Stimulated activated CD8-positive, alpha-beta memory T cell treated with anti-CD3 and anti-CD28 coated beads, Interleukin-15, amount 100 ng/mL, for 48 hours (primary cell): ENCODE results near the gene CRIM1.

Experiments
- DNase-seq, 2 donors: peaks; one replicate each; pipeline ENCODE4 v3.0.0-alpha.2; 2020; ENCODE audit warnings: low read depth in 2 of 2

CRIM1 gene

DNA sequence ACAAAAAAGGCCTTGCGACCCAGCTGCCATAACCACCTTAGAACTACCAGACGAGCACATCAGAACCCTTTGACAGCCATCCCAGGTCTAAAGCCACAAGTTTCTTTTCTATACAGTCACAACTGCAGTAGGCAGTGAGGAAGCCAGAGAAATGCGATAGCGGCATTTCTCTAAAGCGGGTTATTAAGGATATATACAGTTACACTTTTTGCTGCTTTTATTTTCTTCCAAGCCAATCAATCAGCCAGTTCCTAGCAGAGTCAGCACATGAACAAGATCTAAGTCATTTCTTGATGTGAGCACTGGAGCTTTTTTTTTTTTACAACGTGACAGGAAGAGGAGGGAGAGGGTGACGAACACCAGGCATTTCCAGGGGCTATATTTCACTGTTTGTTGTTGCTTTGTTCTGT lies 193.6 kb downstream of the CRIM1 start:
- no peak for DNase-seq

DNA sequence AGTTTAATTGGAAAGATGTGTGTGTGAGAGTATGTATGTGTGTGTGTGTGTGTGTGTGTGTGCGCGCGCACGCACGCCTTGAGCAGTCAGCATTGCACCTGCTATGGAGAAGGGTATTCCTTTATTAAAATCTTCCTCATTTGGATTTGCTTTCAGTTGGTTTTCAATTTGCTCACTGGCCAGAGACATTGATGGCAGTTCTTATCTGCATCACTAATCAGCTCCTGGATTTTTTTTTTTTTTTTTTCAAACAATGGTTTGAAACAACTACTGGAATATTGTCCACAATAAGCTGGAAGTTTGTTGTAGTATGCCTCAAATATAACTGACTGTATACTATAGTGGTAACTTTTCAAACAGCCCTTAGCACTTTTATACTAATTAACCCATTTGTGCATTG lies 194.4 kb downstream of the CRIM1 start:
- DNase-seq = no peak

DNA sequence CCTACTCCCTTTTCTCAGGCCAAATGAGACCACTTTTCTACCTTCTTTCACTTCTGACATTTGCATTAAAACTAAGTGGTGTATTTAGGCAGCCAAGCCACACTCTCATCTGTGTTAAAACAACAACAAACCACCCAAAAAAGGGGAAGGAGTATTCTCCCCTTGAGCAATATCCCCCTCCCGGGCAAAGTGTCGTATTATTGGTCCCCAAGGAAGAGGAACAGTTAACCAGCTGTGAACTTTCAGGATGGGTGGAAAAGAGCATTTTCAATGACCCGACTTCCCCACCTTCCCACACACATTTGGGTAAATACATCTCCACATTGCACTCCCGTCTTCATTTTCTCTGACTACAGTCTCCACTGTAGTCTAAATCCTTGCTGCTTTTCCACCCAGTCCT lies 198.1 kb downstream of the CRIM1 start:
- no peak for DNase-seq

DNA sequence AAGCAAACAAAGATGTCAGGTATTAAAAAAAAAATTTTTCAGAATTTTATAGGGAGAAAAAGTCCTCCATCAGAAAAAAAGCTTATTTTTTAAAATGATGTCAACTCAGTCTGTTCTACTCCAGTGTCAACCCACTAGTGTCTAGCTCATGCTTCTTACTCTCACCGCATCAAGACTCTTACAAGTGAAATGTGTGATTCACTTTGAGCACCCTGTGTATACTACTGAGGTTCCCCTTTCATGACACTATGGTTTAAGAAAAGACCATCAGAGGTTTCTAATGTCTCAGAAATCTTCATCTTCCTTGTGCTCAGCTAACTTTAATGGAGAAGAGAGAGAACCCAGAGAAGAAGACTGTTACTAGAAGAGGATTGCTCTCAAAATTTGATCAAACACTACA lies 199.0 kb downstream of the CRIM1 start:
- DNase-seq = no peak

DNA sequence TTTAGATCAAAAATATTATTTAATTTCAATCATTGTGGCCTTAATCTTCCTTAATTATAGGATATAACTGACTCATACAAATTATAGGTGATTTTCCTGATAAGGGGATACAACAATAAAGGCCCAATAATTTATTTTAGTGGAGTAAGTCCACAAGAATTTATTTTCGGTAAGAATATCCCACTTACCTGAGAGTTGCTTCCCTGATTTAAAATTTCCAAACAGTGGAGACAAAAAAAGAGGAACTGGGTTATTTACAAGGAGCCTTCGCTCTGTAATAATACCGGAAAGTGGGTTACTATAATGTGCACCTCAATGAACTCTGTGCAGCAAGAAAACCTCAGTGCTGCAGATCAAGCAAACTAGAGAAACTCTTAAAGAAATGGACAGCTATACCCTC lies 200.2 kb downstream of the CRIM1 start:
- DNase-seq = no peak

DNA sequence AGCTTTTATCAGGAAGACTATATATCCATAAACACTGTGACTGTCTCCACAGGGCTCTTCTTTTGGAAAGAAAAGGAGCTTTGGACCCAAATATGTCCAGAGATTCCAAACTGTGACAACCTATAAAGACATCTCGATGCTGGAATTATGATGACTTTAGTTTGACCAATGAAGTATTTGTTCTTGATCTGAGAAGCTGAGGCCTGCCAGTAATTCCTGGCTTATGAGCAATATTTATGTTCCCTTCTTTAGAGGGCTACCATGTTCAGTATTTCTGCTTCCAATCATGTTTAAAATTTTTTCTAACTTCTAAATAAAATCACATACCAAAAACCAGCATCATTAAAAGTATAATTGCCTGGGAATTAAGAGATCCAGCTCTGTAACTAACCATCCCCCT lies 201.3 kb downstream of the CRIM1 start:
- DNase-seq = no peak

DNA sequence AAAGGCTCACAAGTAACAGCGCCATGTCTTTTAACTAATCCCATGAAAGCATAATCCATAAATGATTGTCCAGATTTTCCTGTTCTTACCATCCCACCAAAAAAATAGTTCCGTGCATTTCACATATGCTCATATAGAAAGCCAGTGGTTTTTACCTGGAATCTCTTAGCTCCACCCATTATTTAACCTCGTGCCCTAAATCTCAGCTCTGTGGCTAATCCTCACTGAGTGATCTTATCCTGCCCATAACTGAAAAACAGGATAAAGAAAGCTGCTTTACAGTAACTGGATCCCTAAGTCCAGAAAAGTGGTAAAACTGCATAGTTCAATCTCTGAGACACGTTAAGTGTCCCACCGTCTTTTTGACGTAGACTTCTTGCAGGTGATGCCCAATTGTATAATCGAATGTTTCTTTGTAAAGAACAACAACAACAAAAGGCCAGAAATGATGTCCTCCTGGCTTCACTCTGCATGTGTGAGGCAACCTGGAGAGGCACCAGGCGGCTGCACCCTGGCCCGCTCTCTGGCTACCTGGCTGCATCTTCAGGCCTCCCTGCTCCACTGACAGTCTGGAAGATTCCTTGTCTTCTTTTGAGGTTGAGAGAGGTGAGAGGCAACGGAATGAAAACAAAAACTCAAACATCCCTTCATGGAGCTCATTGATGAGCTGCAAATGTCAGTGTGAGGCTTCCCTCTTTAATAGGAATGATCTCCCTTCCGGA lies 203.8 kb downstream of the CRIM1 start:
- no peak for DNase-seq

DNA sequence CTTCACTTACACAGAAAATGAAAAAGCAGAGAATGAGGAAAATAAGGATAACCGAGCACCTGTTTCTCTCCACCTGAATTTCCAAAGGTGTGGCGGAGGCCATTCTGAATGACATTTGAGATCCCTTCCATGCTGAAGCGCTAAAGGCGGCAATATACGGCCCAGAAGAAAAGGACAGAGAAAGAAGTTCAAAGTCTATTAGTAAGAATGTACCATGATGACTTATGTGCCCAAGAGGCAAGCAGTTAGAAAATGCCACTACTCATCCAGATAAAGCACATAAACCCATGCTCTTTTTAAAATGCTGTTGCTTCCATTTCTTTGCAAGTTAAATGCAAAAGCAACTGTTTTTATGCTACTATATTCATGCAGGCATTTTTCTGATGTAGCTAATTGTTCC lies 205.1 kb downstream of the CRIM1 start:
- DNase-seq = no peak

DNA sequence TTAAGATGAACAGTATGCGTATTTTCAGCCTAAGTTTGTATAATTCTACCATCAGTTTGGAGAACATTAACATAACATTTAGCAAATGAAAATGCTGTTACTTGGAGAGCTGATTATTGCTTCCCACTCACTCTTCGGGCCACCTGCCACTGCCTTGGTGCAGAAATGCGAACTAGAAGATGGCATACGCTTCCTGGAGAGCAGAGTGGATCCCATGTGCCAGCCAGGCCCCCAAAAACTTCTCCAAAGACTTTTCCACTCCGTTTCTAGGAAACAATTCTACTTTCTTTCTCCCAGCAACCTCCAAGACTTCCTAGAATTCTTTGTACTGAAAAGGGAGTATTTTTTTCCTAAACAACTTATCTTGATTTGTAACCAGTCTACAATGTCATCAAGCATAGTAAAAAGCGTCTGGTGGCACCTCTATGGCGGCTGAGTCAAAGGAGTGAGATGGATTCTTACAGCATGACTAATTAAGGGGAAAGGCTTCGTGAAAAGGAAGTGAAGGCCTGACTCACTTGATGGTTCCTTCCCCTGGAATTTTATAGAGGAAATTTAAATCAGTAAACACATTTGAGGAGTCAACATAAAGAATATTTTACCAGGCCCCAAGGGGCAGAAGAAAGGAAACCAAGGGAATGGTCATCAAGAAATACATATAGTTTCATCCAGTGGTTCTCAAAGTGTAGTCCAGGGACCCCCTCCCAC lies 205.8 kb downstream of the CRIM1 start:
- DNase-seq = no peak

DNA sequence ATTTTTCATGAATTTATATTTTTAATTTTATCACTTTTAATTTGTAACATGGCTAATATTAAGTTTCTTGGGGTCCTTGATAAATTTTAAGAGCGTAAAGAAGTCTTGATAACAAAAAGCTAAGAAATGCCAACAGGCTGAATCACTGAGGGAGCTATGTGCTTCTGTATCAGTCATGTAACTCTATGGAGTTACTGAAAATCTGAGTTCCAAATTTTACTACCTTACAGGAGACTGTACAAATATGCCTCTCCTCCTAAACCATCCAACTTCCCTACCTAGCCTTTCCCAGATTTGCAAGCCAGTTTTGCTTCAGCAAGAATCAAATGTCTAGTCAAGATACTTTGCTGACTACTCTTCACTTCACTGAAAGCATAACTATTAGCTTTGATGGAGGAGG lies 206.7 kb downstream of the CRIM1 start:
- no peak for DNase-seq

DNA sequence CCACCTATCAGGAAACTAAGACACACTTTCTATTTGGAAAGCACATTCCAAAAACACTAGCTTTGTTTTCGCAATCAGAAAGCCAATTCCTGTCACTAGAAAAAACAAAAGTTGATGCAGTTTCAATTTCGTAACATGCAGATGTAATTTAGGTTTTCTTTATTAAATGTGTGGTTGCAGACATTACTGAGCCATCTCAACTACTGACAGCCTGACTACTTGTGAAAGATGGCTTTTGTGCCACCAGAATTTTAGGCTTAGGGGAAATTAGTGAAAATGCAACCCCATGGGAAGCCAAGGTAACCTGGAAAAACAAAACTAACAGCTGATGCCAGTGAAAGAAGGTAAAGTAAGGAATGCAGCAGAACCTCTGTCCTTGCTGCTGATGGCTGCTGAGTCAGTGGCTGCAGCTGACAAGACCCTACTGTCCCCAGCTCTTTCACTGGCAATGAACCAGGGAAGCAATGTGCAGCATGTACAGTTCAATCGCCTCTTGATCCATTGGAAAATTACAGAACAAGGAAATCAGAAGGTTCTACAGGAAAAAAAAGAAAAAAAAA lies 207.5 kb downstream of the CRIM1 start:
- no peak for DNase-seq

DNA sequence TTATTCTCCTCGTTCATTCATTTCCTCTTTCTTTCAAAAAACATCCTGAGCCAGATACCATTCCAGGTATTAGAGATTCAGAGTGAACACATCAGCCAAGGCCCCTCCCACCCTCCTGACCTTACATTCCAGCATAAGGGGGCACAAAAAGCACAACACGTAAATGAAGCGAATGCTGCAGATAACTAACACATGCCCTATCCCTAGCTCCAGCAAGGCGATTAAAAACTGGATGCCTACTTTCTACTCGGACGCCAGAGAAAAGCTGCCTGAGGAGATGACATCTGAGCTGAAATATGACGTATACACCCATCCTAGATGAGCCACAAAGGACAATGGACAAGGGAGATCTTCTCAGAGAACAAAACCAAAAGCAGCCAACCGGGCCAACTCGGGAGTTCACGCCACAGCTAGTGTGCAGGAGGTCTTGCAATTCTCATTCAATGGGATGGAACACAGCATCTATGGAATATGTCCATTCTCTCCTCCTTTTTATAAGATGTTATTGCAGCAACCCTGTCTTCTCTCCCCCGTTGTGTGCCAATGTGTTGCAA lies 208.9 kb downstream of the CRIM1 start:
- DNase-seq = no peak

DNA sequence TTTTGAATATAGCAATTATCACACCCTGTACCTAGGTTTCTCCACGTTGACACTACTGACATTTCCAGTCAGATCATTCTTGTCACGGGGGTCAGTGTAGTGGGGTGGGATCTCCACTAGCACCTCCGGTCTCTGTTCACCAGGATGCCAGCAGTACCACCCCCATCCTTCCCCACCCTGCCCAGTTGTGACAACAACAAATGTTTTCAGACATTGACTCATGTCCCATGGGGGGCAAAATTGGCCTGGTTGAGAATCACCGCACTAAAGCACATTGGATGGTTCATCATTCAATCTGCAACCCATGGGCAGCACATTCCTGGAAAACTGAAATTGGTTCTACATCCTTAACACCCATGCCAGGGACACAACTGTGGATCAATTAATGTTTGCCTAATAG lies 210.1 kb downstream of the CRIM1 start:
- DNase-seq = no peak

DNA sequence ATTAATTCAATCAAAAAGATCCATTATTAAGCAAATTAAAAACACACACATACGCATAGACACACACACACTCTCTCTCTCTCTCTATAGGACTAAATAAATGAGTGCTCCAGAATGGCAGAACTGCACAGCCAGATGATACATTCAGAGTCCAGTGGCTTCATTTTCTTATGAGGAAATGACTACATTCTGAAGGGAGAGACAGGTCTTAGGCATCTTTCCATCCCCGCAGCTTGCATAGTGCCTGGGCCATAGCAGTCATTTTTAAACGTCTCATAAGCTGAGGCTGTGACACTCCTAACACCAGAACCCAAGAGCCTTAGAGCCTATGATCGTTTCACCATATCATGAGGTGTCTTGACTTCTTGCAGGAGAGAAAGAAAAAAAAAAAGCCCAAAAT lies 211.3 kb downstream of the CRIM1 start:
- DNase-seq = no peak

DNA sequence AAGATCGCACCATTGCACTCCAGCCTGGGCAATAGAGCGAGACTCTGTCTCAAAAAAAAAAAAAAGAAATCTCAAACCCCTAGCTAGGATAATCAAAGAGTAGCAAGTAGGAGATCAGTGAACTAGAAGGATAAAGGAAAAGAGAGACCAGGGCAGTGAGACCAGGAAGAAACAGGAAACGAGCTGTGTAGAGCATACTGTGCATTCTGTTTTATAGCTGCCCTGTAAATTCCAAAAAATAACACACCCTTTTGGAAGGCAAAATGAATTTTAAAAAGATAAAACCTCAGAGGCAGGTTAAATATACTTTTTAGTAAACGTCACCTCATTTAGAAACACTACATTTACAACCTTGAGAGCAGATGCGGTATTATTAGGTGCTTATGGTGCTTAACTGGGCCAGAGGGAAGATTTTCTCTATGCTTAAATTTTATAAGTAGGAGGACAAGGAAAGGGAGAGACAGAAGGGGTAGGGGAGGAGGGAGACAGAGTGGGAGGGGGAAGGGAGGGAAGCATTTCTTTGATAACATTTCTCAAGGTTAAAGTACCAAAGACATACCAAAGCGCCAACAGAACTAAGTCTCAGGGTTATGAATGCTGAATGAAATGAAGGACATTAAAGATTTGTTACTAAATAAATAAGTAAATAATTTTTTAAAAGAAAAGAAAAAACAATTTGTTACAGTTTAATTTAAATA lies 212.3 kb downstream of the CRIM1 start:
- no peak for DNase-seq

DNA sequence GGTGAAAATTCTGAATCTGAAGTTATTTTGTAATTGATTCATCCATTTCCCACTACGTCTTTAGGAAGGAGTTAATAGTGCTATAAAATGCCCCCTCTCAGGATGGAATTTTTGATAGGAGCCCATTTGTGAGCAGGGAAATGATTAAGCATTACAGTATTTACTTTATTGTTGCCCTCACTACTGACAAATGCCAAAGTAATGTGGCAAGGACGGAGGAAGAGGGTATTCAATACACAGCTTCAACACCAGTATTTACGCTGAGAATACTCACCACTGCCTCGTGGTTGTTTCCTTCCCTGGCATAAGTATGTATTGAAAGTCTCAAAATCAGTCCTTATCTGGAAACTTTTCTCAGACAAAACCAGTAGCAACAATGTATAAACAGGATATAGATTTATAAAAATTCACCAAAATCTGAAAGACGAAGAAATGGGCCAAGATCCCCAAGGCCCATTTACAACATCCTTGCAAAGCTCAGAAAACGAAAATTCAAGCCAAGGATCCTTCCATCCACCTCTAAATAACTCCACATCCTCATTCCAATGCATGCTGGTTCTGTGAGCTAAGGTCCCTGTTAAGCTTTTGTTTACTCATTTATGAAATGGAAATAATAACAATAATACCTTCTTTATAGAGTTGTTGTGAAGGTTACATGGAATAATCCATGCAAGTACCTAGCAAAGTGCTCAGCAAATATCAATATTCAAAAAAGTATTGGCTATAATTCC lies 213.1 kb downstream of the CRIM1 start:
- DNase-seq = no peak

DNA sequence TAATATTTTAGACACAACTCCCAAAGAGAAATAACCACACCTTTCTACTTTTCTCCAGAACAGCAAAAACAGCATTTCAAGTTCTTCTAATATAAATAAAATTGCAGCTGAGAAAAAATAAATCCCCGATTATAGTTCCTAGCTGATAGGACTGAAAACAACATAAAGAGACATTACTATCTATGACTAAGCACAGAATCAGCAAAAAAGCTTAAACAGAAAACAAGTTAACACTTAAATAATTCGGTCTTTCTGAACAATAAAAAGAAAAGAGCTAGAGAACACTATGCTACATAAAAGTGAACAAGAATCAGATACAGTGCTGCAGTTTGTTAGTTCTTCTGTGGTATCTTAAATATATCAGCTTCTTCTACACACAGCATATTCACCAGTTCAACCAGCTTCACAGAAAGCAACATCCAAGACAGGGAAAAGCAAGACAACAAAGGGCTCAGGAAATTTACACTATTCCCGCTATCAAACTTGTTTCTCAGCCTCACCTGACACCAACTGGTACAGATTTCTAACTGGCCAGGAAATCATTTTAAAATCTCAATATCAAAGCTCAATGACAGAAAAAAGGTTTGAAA lies 213.8 kb downstream of the CRIM1 start:
- DNase-seq = no peak

DNA sequence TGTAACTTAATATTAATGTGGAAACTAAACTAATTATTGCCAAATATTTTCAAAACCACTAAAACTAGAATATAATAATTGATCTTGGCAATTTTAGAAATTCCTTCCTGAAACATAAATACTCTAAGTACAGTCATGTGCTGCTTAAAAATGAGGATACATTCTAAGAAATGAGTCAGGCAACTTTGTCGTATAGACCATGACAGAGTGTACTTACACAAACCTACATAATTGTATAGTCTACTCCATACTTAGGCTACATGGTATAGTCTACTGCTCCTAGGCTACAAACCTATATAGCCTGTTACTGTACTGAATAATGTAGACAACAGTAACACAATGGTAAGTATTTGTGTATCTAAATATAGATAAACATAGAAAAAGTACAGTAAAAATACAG lies 214.8 kb downstream of the CRIM1 start:
- no peak for DNase-seq

DNA sequence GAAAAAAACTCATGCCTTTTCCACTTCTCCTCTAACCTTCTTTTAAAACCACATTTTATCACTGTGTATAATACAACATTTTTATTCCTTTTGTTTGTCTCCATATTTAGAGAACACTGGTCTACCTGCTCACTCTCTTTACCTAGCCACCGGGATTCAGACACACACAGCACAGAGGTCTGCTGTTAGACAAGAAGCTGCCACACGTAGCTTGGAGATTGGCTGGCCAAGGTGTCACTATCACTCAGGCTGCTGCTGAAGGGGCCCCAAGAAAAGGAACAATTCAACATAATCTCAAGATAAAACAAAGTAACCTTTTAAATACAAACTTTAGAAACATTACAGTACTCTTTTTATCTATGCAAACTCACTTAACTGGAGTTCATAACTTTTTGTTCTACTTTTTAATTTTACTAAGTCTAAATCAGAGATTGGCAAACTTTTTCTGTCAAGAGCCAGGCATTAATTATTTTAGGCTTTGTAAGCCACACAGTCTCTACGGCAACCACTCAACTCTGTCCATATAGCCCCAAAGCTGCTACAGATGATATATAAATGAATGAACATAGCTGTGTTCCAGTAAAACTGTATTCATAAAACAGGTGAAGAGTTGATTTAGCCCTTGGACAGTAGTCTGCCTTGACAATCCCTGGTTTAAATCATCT lies 216.6 kb downstream of the CRIM1 start:
- no peak for DNase-seq

DNA sequence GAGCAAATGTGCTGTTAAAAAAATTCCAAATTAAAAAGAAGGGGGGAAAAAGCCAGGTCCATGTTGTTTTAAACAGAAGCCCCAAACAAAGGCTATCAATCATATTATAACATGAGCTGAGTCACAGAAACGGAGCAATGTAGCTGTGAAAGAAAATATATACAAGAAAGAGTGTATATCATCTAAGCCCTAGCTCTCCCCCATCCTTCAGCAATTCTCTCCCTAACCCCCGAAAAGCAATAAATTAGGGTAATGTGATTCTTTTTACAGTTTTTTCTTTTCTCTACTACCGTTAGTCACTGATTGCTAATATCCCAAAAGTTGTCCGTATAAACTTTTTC lies 217.1 kb downstream of the CRIM1 start:
- DNase-seq = no peak

DNA sequence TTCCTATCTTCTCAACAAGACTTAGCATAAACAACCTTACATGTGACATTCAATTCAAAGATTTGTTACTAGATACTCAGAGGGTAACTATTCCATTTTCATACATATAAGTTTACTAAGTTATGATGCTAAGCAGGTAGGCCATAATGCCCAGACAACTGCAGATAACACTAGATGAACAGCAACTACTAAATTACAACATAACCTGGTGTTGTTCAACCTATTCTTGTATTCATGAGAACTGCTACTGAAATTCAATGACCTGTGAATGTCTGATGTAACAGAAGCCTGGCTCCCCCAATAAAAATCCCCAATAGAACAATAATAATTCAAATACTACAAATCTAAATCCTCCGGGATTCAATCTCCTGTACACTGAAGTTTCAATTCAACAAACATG lies 217.6 kb downstream of the CRIM1 start:
- DNase-seq = no peak
